Brain microvascular endothelial cell (primary cell): ENCODE results near the gene CYP2R1.

Source experiments
- DNase-seq: peaks from one replicate; pipeline ENCODE4 v3.0.0-alpha.2; 2020
- H3K27ac ChIP-seq: fragments of 250-450 bp; sonication (Bioruptor Pico); 2 replicates; pipeline ENCODE4 v1.5.1; 2020; ENCODE audit warnings: mild to moderate bottlenecking, moderate library complexity
- H3K27me3 ChIP-seq: fragments of 250-450 bp; sonication (Bioruptor Pico); replicated peaks from 2 replicates; pipeline ENCODE4 v1.5.1; 2020; ENCODE audit warnings: mild to moderate bottlenecking
- H3K36me3 ChIP-seq: fragments of 250-450 bp; sonication (Bioruptor Pico); replicated peaks from 2 replicates; pipeline ENCODE4 v1.5.1; 2020; ENCODE audit warnings: mild to moderate bottlenecking
- H3K4me3 ChIP-seq: 2 replicates; pipeline ENCODE4 v1.5.1; 2011; ENCODE audit warnings: low read depth, mild to moderate bottlenecking, control low read depth, low read length, moderate library complexity
- in situ Hi-C: cut with HindIII; loops from 2 replicates; pipeline ENCODE4 v1.10.0; 2017; ENCODE audit warnings: low sequenced_read_pairs, low pct_ligation_motif_present
- TF ChIP-seq, protein P1 (sequence below): IDR thresholded peaks from 2 replicates; pipeline ENCODE4 v1.5.1; 2011; ENCODE audit warnings: low read depth, mild to moderate bottlenecking, moderate library complexity, low read length, control low read depth, inconsistent platforms; ENCODE audit errors: missing control alignments

The CYP2R1 gene

GRCh38 chr11:14902650-14903350 lies 10.8 kb upstream of the CYP2R1 start:
- in situ Hi-C loops: no loop called here
- H3K27me3 ChIP-seq: no peaks in the 10 kb centered on the region
- H3K4me3 ChIP-seq: no peak overlapping the region
- no peak overlapping the region for H3K27ac ChIP-seq
- DNase-seq: peak; percentile 80
- no peaks in the 10 kb centered on the region for H3K36me3 ChIP-seq
- TF ChIP-seq, protein P1, sequence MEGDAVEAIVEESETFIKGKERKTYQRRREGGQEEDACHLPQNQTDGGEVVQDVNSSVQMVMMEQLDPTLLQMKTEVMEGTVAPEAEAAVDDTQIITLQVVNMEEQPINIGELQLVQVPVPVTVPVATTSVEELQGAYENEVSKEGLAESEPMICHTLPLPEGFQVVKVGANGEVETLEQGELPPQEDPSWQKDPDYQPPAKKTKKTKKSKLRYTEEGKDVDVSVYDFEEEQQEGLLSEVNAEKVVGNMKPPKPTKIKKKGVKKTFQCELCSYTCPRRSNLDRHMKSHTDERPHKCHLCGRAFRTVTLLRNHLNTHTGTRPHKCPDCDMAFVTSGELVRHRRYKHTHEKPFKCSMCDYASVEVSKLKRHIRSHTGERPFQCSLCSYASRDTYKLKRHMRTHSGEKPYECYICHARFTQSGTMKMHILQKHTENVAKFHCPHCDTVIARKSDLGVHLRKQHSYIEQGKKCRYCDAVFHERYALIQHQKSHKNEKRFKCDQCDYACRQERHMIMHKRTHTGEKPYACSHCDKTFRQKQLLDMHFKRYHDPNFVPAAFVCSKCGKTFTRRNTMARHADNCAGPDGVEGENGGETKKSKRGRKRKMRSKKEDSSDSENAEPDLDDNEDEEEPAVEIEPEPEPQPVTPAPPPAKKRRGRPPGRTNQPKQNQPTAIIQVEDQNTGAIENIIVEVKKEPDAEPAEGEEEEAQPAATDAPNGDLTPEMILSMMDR: no peak

- Histone ChIP-seq H3K27me3 (no peaks in the 10 kb centered on the region), H3K4me3 (no peak overlapping the region), H3K27ac (no peak overlapping the region), H3K36me3 (no peaks in the 10 kb centered on the region)
- DNase-seq: no peak
- in situ Hi-C loops: no loop called here
- TF ChIP-seq, protein P1: no peak
Observed at GRCh38 chr11:14898906-14899305, 6.9 kb upstream of the CYP2R1 start.

DNA sequence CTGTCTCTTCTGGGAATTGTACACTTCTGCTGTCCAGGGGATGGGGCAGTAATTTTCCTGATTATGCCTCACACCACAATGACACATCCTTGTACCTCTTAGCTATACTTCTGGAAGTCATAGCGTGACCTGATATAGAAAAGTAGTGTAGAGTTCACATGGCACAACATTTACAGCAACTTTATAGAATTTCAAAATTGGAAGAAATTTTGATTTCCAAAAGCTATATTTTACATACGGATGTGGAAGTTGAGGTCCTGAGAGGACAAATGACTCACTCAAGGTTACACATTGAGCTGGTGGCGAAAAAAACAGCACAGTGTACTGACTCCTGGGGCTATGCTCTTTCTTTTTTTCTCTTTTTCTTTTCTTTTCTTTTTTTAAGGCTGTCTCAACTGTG lies 6.3 kb upstream of the CYP2R1 start:
- in situ Hi-C loops: no loop called here
- Histone ChIP-seq H3K27me3 (no peaks in the 10 kb centered on the region), H3K27ac (no peak overlapping the region), H3K36me3 (no peaks in the 10 kb centered on the region), H3K4me3 (no peak overlapping the region)
- no peak for DNase-seq
- TF ChIP-seq, protein P1: no peak

DNA sequence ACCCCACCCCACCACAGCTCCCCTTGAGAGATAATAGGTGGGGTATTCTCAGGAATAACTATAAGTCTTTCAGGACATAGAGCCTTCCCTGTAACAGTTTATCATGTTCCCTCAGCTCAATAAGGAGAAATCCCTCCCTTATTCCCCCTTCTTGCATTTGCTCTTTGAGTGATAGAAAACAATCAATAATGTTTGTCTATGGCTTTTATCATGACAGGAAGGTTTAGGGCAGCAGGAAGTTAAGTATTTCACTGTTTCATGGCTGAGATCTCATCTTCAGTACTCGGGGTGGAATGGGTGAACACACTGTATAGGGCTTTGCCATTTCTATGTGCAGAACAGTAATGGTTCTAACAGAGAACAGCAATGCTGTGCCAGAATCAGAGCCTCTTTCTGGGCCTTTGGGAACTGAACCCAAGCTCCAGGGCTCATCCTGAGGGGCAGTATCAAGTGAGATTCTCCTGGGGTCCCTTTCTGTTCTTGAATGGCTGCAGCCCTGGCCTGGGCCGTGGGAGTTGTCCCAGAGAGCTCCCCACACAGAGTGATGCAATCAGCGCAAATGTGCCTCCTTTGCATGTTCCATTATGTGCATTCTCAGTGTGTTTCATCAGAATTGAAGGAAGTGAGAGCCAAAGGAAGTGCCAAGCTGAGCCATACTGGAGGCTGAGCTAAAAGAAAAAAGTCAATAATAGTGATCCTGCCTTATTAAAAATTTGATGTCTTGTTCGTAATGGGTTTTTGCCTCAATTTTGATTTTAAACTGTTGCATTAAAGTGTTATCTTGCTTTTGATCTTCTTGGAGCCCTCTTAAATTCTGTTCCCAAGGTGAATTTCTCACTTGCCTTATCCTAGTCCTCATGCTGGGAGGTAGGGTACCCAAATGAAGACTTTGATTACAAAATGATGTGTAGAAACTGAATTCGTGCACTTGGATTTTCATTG lies 2.9 kb upstream of the CYP2R1 start:
- TF ChIP-seq, protein P1: no peak
- no peak overlapping the region for H3K4me3 ChIP-seq
- no peaks in the 10 kb centered on the region for H3K27me3 ChIP-seq
- no peak overlapping the region for H3K27ac ChIP-seq
- DNase-seq: no peak
- in situ Hi-C loops: no loop called here
- H3K36me3 ChIP-seq: no peaks in the 10 kb centered on the region

GRCh38 chr11:14892577-14892976 lies 546 bp upstream of the CYP2R1 start:
- Histone ChIP-seq H3K4me3 (peak overlapping the region; percentile 76), H3K27ac (no peak overlapping the region), H3K36me3 (no peaks in the 10 kb centered on the region), H3K27me3 (no peaks in the 10 kb centered on the region)
- in situ Hi-C loops: no loop called here
- TF ChIP-seq, protein P1: no peak
- no peak for DNase-seq
